Natural killer cell (primary cell): ENCODE results near the gene PSMB2. TPM values are rescaled to one million over a fixed set of nuclear protein-coding genes. Genes with fewer than 3 reads are reported as not detected.

Experiments
- ATAC-seq, 3 donors: fragments of 150-1000 bp in 2 of 3; fragments of 200-7000 bp in 1 of 3; cut with Tn5 transposase; 1 replicate in 1 of 3; 2 replicates in 2 of 3; pipeline ENCODE4 v1.10.0; 2021; ENCODE audit warnings: mild to moderate bottlenecking in 2 of 3, moderate library complexity in 2 of 3
- DNase-seq, 2 donors: peaks; one replicate each; pipeline versions ENCODE4 v3.0.0 to v3.0.0-alpha.2; 2013 to 2021; ENCODE audit warnings: mixed read lengths in 1 of 2
- H3K27ac ChIP-seq: one replicate; pipeline ENCODE4 v1.5.1; 2013; ENCODE audit warnings: mild to moderate bottlenecking, low read length
- H3K27me3 ChIP-seq: one replicate; pipeline ENCODE4 v1.6.1; 2013; ENCODE audit warnings: low read length; ENCODE audit not compliant: control insufficient read depth, insufficient read depth
- H3K36me3 ChIP-seq: one replicate; pipeline ENCODE4 v1.6.1; 2013; ENCODE audit warnings: low read length; ENCODE audit not compliant: control insufficient read depth, insufficient read depth
- H3K4me1 ChIP-seq: one replicate; pipeline ENCODE4 v1.6.1; 2013; ENCODE audit warnings: low read length; ENCODE audit not compliant: control insufficient read depth, insufficient read depth
- H3K4me3 ChIP-seq: one replicate; pipeline ENCODE4 v1.5.1; 2013; ENCODE audit warnings: low read length
- H3K9me3 ChIP-seq: one replicate; pipeline ENCODE4 v1.6.1; 2013; ENCODE audit warnings: low read length; ENCODE audit not compliant: control insufficient read depth, insufficient read depth
- H3K27ac Mint-ChIP-seq, 2 donors: one replicate each; pipeline ENCODE4 v1.8.0; 2022; ENCODE audit warnings: mild to moderate bottlenecking in 2 of 2, mixed read lengths in 2 of 2, moderate library complexity in 1 of 2
- H3K27me3 Mint-ChIP-seq, 2 donors: one replicate each; pipeline ENCODE4 v1.8.0; 2022; ENCODE audit warnings: low read depth in 2 of 2, mixed read lengths in 2 of 2
- H3K36me3 Mint-ChIP-seq: one replicate; pipeline ENCODE4 v1.8.0; 2022; ENCODE audit warnings: mixed read lengths
- H3K4me1 Mint-ChIP-seq, 2 donors: one replicate each; pipeline ENCODE4 v1.8.0; 2022; ENCODE audit warnings: mixed read lengths in 2 of 2
- H3K4me3 Mint-ChIP-seq: one replicate; pipeline ENCODE4 v1.8.0; 2022; ENCODE audit warnings: mild to moderate bottlenecking, moderate library complexity, mixed read lengths
- H3K9me3 Mint-ChIP-seq, 2 donors: one replicate each; pipeline ENCODE4 v1.8.0; 2022; ENCODE audit warnings: mixed read lengths in 2 of 2
- CTCF ChIP-seq: fragments of 200-600 bp; IDR thresholded peaks from one replicate; pipeline ENCODE4 v1.8.0; 2022; ENCODE audit warnings: antibody characterized with exemption
- WGBS: methylation state at CpG from one replicate; pipeline ENCODE4 v1.1.7; 2013; ENCODE audit warnings: missing lambda C conversion rate; ENCODE audit not compliant: insufficient coverage; 5-methylcytosine and 5-hydroxymethylcytosine counted together
- intact Hi-C: fragments of 100-400 bp; cut with micrococcal nuclease; formaldehyde crosslinking; loops from one replicate; pipeline ENCODE4 v1.14.2; 2022
- total RNA-seq, 4 donors: library from RNA; stranded (reverse); fragments of 120-200 nt in 1 of 4; gene quantifications; one replicate each; pipeline versions ENCODE4 v1.2.3 to v1.2.4, GENCODE V29; 2013 to 2022

PSMB2 gene
- total RNA-seq, 3 donors from 2014 or later (not counting 1 experiment from before 2014, with no cell fraction given) = 37.0 to 45.0 (median 37.3) TPM

DNA sequence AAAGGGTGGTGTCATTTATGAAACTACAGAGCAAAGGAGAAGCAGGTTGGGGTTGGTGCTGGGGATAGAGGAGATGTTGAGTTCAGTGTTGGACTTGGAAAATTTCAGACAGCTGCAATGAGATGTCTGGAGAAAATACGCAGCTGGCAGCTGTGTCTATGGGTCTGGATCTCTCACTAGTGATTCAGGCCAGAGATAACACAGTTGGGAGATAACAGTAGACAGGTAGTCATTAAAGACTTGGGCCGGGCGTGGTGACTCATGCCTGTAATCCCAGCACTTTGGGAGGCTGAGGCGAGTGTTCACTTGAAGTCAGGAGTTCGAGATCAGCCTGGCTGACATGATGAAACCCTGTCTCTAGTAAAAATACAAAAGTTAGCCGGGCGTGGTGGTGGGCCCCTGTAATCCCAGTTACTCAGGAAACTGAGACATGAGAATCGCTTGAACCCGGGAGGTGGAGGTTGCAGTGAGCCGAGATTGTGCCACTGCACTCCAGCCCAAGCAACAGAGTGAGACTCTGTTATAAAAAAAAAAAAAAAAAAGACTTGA, 70.7 kb downstream of the PSMB2 start:
- DNase-seq (no peak), ATAC-seq (no peak)
- Mint-ChIP-seq H3K9me3 (no peaks in the 10 kb centered on the region), H3K36me3 (no peaks in the 10 kb centered on the region), H3K4me3 (no peak overlapping the region), H3K27ac (no peak overlapping the region), H3K4me1 (peaks cover 33 to 59% of the 10 kb centered on the region in 2 donors), H3K27me3 (no peaks in the 10 kb centered on the region)
- TF ChIP-seq CTCF = no peak
- 94% methylated on average over 10 of the region's 10 CpGs for WGBS
- Histone ChIP-seq H3K27me3 (no peaks in the 10 kb centered on the region), H3K36me3 (no peaks in the 10 kb centered on the region), H3K27ac (no peak overlapping the region), H3K4me3 (no peak overlapping the region), H3K4me1 (peaks cover 17% of the 10 kb centered on the region), H3K9me3 (no peaks in the 10 kb centered on the region)
- intact Hi-C loops = no loop called here

DNA sequence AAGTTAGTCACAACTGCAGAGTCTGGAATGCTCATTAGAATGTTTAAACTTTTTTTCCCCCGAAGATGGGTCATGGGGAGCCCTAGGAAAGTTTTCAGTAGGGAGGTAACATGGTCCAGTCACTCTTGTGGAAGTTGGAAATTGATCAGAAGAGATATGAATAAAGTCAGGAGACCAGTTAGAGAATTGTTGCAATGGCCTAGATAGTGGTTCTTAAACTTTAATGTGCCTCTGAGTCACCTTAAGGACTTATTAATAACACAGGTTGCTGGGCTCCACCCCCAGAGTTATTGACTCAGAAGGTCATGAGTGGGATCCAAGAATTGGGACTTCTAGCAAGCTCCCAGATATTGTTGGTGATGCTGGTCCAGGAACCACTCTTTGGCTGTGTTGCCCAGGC, 71.4 kb downstream of the PSMB2 start:
- Histone ChIP-seq H3K27ac (no peak overlapping the region), H3K4me3 (no peak overlapping the region), H3K36me3 (no peaks in the 10 kb centered on the region), H3K4me1 (peaks cover 16% of the 10 kb centered on the region), H3K9me3 (no peaks in the 10 kb centered on the region), H3K27me3 (no peaks in the 10 kb centered on the region)
- ATAC-seq (no peak), DNase-seq (no peak)
- intact Hi-C loops = loop anchor here (1.0 to 5.0 kb wide), 3 partner anchors 72 to 157 kb away; partner anchors contain the start of gene PSMB2
- no peak for TF ChIP-seq CTCF
- no peak overlapping the region for H3K27ac Mint-ChIP-seq
- H3K36me3 Mint-ChIP-seq = no peaks in the 10 kb centered on the region
- peaks cover 27 to 52% of the 10 kb centered on the region in 2 donors for H3K4me1 Mint-ChIP-seq
- no peaks in the 10 kb centered on the region for H3K27me3 Mint-ChIP-seq
- no peaks in the 10 kb centered on the region for H3K9me3 Mint-ChIP-seq
- 78% methylated on average over 1 of the region's 1 CpG for WGBS
- peak overlapping the region; percentile 49 for H3K4me3 Mint-ChIP-seq

DNA sequence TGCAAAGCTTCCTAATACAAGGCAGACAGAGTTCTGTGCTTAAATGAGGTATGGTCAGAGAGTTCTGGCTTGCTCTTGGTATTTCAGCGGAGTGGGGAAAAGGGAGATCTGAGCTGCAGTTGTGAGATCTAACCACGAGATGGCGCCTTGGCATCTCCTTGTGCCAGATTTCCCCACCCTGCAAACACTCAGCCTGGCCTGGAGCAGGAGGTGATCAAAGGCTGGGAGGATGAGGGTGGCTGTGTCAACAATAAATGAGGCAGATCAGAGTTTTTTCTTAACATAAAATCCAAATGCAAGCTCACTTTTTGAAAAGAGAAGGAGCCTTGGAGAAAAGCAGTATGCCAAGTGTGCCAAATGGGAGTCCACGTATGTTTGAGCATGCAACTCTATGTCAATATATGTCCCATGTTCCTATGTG, 72.3 kb downstream of the PSMB2 start:
- ATAC-seq = peak; percentile 61 to 72 (median 63)

More for the DNA sequence above, 72.3 kb downstream of the PSMB2 start:
- Histone ChIP-seq H3K9me3 (no peaks in the 10 kb centered on the region), H3K4me1 (peaks cover 21% of the 10 kb centered on the region), H3K36me3 (peaks cover 2% of the 10 kb centered on the region), H3K4me3 (no peak overlapping the region), H3K27ac (no peak overlapping the region), H3K27me3 (no peaks in the 10 kb centered on the region)
- WGBS = 31% methylated on average over 4 of the region's 4 CpGs
- Mint-ChIP-seq H3K36me3 (no peaks in the 10 kb centered on the region), H3K27me3 (no peaks in the 10 kb centered on the region), H3K4me1 (peaks cover 34 to 61% of the 10 kb centered on the region in 2 donors), H3K9me3 (no peaks in the 10 kb centered on the region), H3K4me3 (no peak overlapping the region), H3K27ac (no peak overlapping the region)
- TF ChIP-seq CTCF = peak; percentile 79
- intact Hi-C loops = loop anchor here (1.0 to 5.0 kb wide), 3 partner anchors 73 to 158 kb away; partner anchors contain the start of gene PSMB2
- peak; percentile 54 to 85 for DNase-seq
